ENCODE data around the gene ATXN7L1. TPM values are rescaled to one million over a fixed set of nuclear protein-coding genes. Genes with fewer than 3 reads are reported as not detected.

The ATXN7L1 gene
- total and polyA plus RNA-seq, 2 of the 13 experiments (the other 11 are each of a cell fraction or from before 2014, with no cell fraction given): 4.1 to 7.8 TPM

- TF ChIP-seq ARNT (IDR thresholded peaks at IDR 0.05): no peak
- TF ChIP-seq MYNN (CRISPR knock-in tag; IDR thresholded peaks at IDR 0.05; ENCODE audit: low read depth): no peak
- TF ChIP-seq HNRNPK (IDR thresholded peaks at IDR 0.05; ENCODE audit: low read depth, low read length, poor library complexity, severe bottlenecking): peak; percentile 2
- no peak for TF ChIP-seq ZNF329 (CRISPR knock-in tag; IDR thresholded peaks at IDR 0.05; ENCODE audit: low read depth)
- no peak for TF ChIP-seq SRSF1 (optimal IDR thresholded peaks at IDR 0.05; ENCODE audit: low read depth, low read length)
- TF ChIP-seq ZSCAN25 (CRISPR knock-in tag; IDR thresholded peaks at IDR 0.05): no peak
- no peak for TF ChIP-seq ZNF234 (CRISPR knock-in tag; conservative IDR thresholded peaks at IDR 0.05)
- no peak for TF ChIP-seq ZNF468 (CRISPR knock-in tag; IDR thresholded peaks at IDR 0.05)
- no peak for TF ChIP-seq ZNF30 (CRISPR knock-in tag; IDR thresholded peaks at IDR 0.05)
- no peak for TF ChIP-seq TBX3 (IDR thresholded peaks at IDR 0.05; ENCODE audit: borderline replicate concordance)
- TF ChIP-seq MEF2D (CRISPR knock-in tag; IDR thresholded peaks at IDR 0.05): peak; percentile 37
- no peak for TF ChIP-seq ZNF318 (CRISPR knock-in tag; IDR thresholded peaks at IDR 0.05)
- peak; percentile 63; the same call in 1 of the 2 replicates for TF ChIP-seq ZNF350 (CRISPR knock-in tag; IDR thresholded peaks at IDR 0.05; ENCODE audit: borderline replicate concordance, low read depth)
- TF ChIP-seq AFF4 (CRISPR knock-in tag; IDR thresholded peaks at IDR 0.05): no peak
- no peak for TF ChIP-seq RAD51 (IDR thresholded peaks at IDR 0.05; ENCODE audit: borderline replicate concordance)
- TF ChIP-seq ZFP1 (CRISPR knock-in tag; IDR thresholded peaks at IDR 0.05): no peak
- TF ChIP-seq ZBTB34 (CRISPR knock-in tag; IDR thresholded peaks at IDR 0.05): no peak
These were observed 684 bp upstream of the ATXN7L1 start (continued) for GRCh38 chr7:105876964-105877601.
